Measurements from ENCODE around the gene FAHD1. TPM values are rescaled to one million over a fixed set of nuclear protein-coding genes. Genes with fewer than 3 reads are reported as not detected.

The FAHD1 gene
- total RNA-seq, 4 donors from 2014 or later = 46.2 to 89.0 (median 62.3) TPM

- H3K4me3 ChIP-seq (ENCODE audit: low read depth, poor library complexity, severe bottlenecking) = no peak overlapping the region
- TF ChIP-seq POLR2A (IDR thresholded peaks at IDR 0.05) = no peak
- no peak for TF ChIP-seq CTCF (IDR thresholded peaks at IDR 0.05)
- WGBS, 2 donors = 95 to 96% methylated on average over 36 to 47 of the region's 53 CpGs
- no peak for DNase-seq (ENCODE audit: low spot score in 2 of 2)
- intact Hi-C loops (cut with DNase I; ENCODE audit: low total_unique reads) = no loop called here
These were observed 35.6 kb upstream of the FAHD1 start for GRCh38 chr16:1791256-1791942.

DNA sequence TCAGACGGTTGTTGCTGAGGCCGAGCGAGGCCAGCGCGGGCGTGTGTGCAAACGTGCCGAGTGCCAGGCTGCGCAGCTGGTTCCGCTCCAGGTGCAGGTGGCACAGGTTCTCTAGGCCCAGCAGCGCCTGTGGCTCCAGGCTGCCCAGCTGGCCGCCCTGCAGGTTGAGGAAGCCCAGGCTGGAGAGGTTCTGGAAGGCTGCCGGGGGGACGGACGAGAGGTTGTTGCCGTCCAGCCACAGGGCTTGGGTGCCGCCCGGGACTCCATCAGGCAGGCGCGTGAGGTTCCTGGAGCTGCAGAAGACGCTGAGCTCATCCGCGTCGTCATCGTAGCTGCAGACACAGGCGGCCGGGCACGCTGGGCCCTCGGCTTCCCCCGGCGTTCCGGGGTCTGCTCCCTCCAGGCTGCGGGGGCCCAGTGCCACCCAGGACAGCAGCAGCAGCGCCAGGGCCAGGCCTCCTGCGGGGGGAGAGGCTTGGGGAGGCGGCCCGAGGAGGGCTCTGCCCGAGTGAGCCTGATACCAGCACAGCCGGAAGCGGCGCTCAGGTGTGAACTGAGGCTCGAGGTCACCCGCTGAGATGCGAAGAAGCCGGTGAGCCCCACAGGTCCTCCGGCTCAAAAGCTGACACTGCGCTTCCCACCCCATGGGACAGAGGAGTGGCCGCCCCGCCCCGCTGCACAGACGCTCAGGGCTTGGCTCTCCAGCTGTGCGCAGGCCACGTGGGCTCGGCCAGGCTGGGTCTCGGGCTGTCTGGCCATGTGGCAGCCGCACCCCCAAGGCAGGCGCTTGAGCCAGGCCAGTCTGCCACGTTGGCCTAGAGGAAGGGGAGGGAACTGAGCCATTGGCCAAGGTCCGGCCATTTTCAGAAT lies 34.8 kb upstream of the FAHD1 start:
- TF ChIP-seq POLR2A (IDR thresholded peaks at IDR 0.05) (no peak), CTCF (IDR thresholded peaks at IDR 0.05) (no peak)
- DNase-seq (ENCODE audit: low spot score in 2 of 2) = no peak
- WGBS, 2 donors = 89 to 91% methylated on average over 13 to 44 of the region's 59 CpGs
- H3K4me3 ChIP-seq (ENCODE audit: low read depth, poor library complexity, severe bottlenecking) = no peak overlapping the region
- intact Hi-C loops (cut with DNase I; ENCODE audit: low total_unique reads) = no loop called here

GRCh38 chr16:1792836-1793577 lies 34.0 kb upstream of the FAHD1 start:
- H3K4me3 ChIP-seq (ENCODE audit: low read depth, poor library complexity, severe bottlenecking) = no peak overlapping the region
- DNase-seq (ENCODE audit: low spot score in 2 of 2) = no peak
- 87 to 88% methylated on average over 18 to 33 of the region's 33 CpGs for WGBS, 2 donors
- intact Hi-C loops (cut with DNase I; ENCODE audit: low total_unique reads) = no loop called here
- TF ChIP-seq POLR2A (IDR thresholded peaks at IDR 0.05) (no peak), CTCF (IDR thresholded peaks at IDR 0.05) (no peak)

GRCh38 chr16:1793578-1794220 lies 33.3 kb upstream of the FAHD1 start, which contains the start of gene IGFALS:
Gene IGFALS (minus strand): TSS chr16:1793705. CDS start chr16:1793652, 53 bp downstream.
- TF ChIP-seq POLR2A (IDR thresholded peaks at IDR 0.05) (no peak), CTCF (IDR thresholded peaks at IDR 0.05) (no peak)
- intact Hi-C loops (cut with DNase I; ENCODE audit: low total_unique reads) = no loop called here
- 57 to 76% methylated on average over 4 to 24 of the region's 28 CpGs for WGBS, 2 donors
- no peak within 1 kb of the TSS for H3K4me3 ChIP-seq (ENCODE audit: low read depth, poor library complexity, severe bottlenecking)
- DNase-seq (ENCODE audit: low spot score in 2 of 2) = no peak

- no peak for DNase-seq (ENCODE audit: low spot score in 2 of 2)
- TF ChIP-seq POLR2A (IDR thresholded peaks at IDR 0.05) = no peak
- peak in 1 of 3 donors; percentile 10 for TF ChIP-seq CTCF (IDR thresholded peaks at IDR 0.05)
- H3K4me3 ChIP-seq (ENCODE audit: low read depth, poor library complexity, severe bottlenecking) = no peak overlapping the region
- 56 to 57% methylated on average over 18 of the region's 18 CpGs for WGBS, 2 donors
- intact Hi-C loops (cut with DNase I; ENCODE audit: low total_unique reads) = no loop called here
These were observed 32.7 kb upstream of the FAHD1 start for GRCh38 chr16:1794221-1794871.
